GM18867 (cell line): ENCODE data around the gene CCDC146.
"Not testable (repeated sequence)": the region's sequence is repeated elsewhere in the genome, so short reads cannot be mapped to it uniquely, and the experiment has no call there.

Source experiments
- ATAC-seq: cut with Tn5 transposase; IDR thresholded peaks from one replicate; pipeline ENCODE4 v1.9.1; 2021; ENCODE audit warnings: mild to moderate bottlenecking, moderate library complexity; ENCODE audit not compliant: unreplicated experiment

CCDC146 gene

DNA sequence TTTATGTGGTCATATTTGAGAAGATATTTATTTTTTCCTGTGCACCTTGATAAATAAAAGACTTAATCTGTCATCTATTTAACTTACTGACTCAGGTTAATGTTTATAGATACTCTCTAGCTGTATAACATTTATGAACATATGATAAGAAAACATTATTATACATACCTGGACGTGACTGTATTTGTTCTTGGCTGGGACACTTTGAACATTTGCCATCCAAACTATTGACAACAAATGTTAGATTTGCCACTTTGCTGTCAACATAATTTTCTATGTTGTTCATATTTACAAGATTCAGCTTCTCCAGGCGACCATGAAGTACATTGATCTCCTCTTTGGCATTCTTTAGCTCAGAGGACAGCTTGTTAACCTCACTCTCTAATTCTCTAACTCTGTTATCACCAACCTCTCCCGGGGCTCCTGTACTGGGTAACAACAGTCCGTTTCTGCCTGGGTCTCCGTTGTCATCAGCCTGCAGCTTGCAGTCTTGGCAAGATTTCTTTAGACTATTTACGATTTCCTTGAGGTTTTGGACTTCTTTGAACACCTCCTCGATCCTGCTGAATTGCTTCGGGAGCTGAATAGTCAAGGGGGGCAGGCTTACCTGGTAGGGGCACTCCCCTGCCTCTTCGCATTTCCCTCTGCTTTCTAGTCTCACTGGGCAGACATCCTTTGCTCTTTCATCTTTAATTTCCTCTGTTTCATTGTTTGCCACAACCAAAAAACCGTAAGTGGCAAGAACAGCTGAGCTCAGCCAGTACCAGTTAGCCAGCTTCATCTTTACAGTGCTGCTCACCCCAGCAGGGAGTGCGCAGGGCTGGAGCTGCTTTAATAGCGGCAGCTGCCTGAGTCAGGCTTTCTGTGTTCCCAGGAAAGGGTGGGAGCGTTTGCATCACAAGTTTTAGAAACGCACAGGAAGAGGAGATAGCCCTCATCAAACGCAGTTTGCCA, 76.9 kb downstream of the CCDC146 start, which contains the start of gene FGL2:
TSS of gene FGL2 (minus strand) at position 807 of the 954 bp plus-strand sequence. CDS start at position 781, 26 bp downstream.
- no peak for ATAC-seq

DNA sequence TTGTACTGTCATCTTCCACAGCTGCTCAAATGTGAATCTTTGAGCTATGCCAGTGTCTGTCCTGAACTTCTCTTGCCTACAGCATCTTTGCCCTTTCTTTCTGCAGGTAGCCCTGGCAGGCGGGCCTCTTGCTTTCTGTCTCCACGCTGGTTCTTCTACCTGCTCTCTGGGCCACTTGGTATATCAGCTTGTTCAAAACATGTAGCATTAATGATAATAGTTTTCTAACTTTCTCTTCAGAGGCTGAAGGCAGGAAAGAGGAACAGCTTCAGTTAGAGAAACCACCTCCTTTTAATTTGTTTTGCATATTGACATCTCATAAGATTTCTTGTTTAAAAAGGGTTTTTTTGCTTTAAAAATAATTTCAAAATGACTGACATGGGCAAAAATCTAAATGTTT, 78.1 kb downstream of the CCDC146 start:
- ATAC-seq, result no peak

GRCh38 chr7:77202481-77202976, 80.1 kb downstream of the CCDC146 start:
- peak; percentile 90 for ATAC-seq

- ATAC-seq, result no peak
These were observed 83.3 kb downstream of the CCDC146 start for GRCh38 chr7:77205706-77206105.

- ATAC-seq, result no peak
These were observed 86.0 kb downstream of the CCDC146 start for GRCh38 chr7:77208416-77208815.

GRCh38 chr7:77209479-77210139, 87.2 kb downstream of the CCDC146 start:
- no peak for ATAC-seq

- ATAC-seq, result no peak
These were observed 93.9 kb downstream of the CCDC146 start for GRCh38 chr7:77216181-77216845.

GRCh38 chr7:77217474-77218185, 95.2 kb downstream of the CCDC146 start:
- ATAC-seq, result no peak

- not testable (repeated sequence) for ATAC-seq
These were observed 97.4 kb downstream of the CCDC146 start for GRCh38 chr7:77219701-77220331.

GRCh38 chr7:77222065-77222464, 99.7 kb downstream of the CCDC146 start:
- no peak for ATAC-seq

DNA sequence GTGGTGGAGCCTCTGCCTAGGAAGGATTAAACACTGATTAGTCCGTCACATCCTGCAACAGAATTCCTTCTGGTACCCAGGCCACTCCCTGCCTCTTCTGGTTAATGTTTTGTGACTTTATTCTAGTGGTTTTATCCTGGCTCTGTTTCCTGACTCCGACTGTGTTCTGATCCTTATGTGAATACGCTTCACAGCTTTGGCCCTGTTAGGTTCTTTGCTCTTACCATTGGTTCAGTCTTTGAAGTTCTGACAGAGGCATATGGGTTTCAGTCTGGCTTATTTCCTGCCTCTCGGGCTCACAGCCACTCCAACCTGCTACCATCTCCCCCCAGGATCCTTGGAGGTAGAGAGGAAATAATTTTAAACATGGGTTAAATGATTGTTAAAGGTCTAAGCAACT, 100.4 kb downstream of the CCDC146 start:
- no peak for ATAC-seq

DNA sequence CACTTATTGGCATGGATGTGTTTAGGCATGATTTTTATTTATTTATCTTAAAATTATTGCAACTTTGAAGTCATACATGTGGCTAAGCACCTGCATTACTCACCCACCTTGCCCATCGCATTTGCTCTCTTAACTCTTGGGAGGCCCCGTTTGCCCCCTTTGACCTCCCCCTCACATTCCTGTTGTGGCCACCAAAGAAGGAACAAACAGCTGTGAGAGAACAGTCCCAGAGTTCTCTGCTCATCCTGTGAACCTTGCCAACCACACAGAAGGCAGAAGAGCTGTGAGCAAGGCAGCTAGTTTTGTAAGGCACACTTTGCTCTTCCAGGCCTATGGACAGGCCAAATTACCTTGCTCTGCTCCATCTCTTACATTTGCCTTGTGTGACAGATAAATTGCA, 100.8 kb downstream of the CCDC146 start:
- ATAC-seq, result no peak

- ATAC-seq, result no peak
These were observed 104.0 kb downstream of the CCDC146 start for GRCh38 chr7:77226357-77226839.

DNA sequence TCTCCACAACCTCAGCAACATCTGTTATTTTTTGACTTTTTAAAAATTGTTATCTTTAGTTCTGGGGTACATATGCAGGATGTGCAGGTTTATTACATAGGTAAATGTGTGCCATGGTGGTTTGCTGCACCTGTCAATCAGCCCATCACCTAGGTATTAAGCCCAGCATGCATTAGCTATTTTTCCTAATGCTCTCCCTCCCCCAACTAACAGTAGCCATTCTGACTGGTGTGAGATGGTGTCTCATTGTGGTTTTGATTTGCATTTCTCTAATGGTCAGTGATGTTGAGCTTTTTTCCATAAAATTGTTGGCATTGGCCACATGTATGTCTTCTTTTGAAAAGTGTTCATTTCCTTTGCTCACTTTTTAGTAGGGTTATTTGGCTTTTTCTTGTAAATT, 106.4 kb downstream of the CCDC146 start:
- not testable (repeated sequence) for ATAC-seq

DNA sequence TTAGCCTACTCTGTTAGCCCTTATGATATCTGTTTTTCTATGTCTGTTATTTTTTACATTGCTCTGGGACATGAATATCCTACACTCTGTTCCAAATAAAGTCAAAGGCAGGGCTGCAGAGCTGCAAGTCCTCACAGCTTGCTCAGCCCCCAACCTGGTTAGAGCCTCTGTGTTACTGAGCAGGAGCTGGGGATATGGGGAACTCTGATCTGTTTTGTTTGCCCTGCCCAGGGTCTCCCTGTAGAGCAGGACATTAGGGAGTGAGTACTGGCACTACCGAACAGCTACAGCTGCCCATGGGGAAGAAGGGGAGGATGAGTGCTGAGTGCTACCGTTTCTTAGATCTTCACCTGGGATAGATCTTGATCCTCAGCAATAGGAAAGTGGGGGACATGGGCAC, 110.1 kb downstream of the CCDC146 start:
- ATAC-seq, result no peak

DNA sequence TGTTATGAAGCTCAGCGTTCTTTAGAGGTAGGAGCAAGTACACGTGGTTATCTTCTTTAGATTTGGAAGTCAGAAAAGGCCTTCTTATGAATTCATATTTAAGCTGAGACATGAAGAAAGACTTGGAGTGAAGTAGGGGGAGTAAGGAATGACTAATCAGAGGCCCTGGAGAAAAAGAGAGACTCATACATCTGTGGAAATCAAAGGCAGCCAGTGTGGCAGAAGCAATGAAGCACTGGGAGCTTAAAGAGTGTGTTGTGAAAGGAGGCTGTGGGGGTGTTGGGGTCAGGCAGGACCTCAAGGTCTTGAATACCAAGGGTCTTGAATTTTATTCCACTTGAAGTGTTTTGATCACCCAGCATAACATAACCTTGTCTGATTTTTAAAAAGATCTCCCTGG, 112.9 kb downstream of the CCDC146 start:
- ATAC-seq, result no peak

DNA sequence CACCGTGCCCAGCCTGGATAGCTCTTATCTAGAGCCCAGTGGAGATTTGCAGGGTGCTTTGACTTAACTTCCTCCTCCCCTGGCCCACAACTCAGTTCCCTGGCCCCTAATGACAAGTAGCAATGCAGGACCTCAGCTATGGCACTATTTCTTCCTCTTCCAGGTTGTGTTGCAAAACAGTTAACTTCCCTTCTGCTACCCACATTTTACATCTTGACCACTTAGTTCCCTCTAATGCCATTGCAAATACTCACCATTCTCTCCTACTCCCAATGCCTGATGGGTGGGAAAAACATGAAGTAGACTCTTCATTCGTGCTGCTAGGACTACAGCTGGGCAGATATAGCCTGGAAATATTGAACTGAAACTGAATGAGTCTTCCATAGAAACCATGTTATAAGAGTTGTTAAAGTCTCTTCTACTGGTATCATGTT, 116.3 kb downstream of the CCDC146 start:
- no peak for ATAC-seq

- no peak for ATAC-seq
These were observed 117.1 kb downstream of the CCDC146 start for GRCh38 chr7:77239471-77239870.

GRCh38 chr7:77242068-77242467, 119.7 kb downstream of the CCDC146 start:
- no peak for ATAC-seq

- no peak for ATAC-seq
These were observed 120.1 kb downstream of the CCDC146 start for GRCh38 chr7:77242554-77242953.
